SK-N-SH (cell line): Measurements from ENCODE around the gene OTUD1. TPM values are rescaled to one million over a fixed set of nuclear protein-coding genes. Genes with fewer than 3 reads are reported as not detected.

Experiments used
- CTCF ChIA-PET: fragments of 300-600, 350-600 bp; formaldehyde crosslinking; extraction: SDS; loops from one replicate; lab custom pipeline; 2021; lab: Yijun Ruan, JAX
- POLR2A ChIA-PET: fragments of 350-600 bp; sonication (Branson Sonifier 250); formaldehyde crosslinking; extraction: SDS; loops from one replicate; lab custom pipeline; 2020; ENCODE audit warnings: antibody characterized with exemption, inconsistent platforms; lab: Yijun Ruan, JAX
- DNase-seq: peaks from one replicate; pipeline ENCODE4 v3.0.0; 2012
- H2AFZ ChIP-seq: fragments of 200-600 bp; sonication (generic); 2 replicates; pipeline ENCODE4 v1.8.1; 2016; ENCODE audit warnings: antibody characterized with exemption, mild to moderate bottlenecking, low read depth
- H3F3A ChIP-seq: fragments of 200-600 bp; sonication (generic); replicated peaks from 2 replicates; pipeline ENCODE3; 2016; ENCODE audit warnings: antibody characterized with exemption, mild to moderate bottlenecking; ENCODE audit not compliant: insufficient read depth
- H3K27ac ChIP-seq, 2 experiments: fragments of 200-500 bp in 1 of 2; fragments of 200-600 bp in 1 of 2; sonication (Bioruptor generic) in 1 of 2; sonication (generic), shearing (Covaris generic) in 1 of 2; 2 replicates each; pipeline versions ENCODE4 v1.5.1 to v1.6.1; 2014 to 2016; ENCODE audit warnings: low read depth in 2 of 2, inconsistent platforms in 1 of 2, low read length in 1 of 2, mild to moderate bottlenecking in 1 of 2, mixed read lengths in 1 of 2
- H3K27me3 ChIP-seq: fragments of 200-600 bp; sonication (generic), shearing (Covaris generic); 2 replicates; pipeline ENCODE4 v1.6.1; 2016; ENCODE audit warnings: mixed run types; ENCODE audit not compliant: insufficient read depth
- H3K36me3 ChIP-seq, 2 experiments: fragments of 200-500 bp in 1 of 2; fragments of 200-600 bp in 1 of 2; sonication (Bioruptor generic) in 1 of 2; sonication (generic) in 1 of 2; replicated peaks in 1 of 2; 2 replicates each; pipeline versions ENCODE3 to v1.5.1; 2014 to 2016; ENCODE audit warnings: low read length in 1 of 2, mild to moderate bottlenecking in 1 of 2; ENCODE audit not compliant: insufficient read depth in 2 of 2, control insufficient read depth in 1 of 2
- H3K4me1 ChIP-seq, 2 experiments: fragments of 200-500 bp in 1 of 2; fragments of 200-600 bp in 1 of 2; sonication (Bioruptor generic) in 1 of 2; sonication (generic), shearing (Covaris generic) in 1 of 2; 2 replicates each; pipeline versions ENCODE4 v1.5.1 to v1.6.1; 2014 to 2016; ENCODE audit warnings: low read depth in 1 of 2, low read length in 1 of 2, mixed run types in 1 of 2; ENCODE audit not compliant: insufficient read depth in 2 of 2, control insufficient read depth in 1 of 2
- H3K4me2 ChIP-seq: fragments of 200-600 bp; sonication (generic), shearing (Covaris generic); 2 replicates; pipeline ENCODE4 v1.6.1; 2017; ENCODE audit warnings: mixed run types
- H3K4me3 ChIP-seq, 2 experiments: fragments of 200-500 bp in 1 of 2; fragments of 200-600 bp in 1 of 2; sonication (Bioruptor generic) in 1 of 2; sonication (generic), shearing (Covaris generic) in 1 of 2; 2 replicates each; pipeline versions ENCODE4 v1.5.1 to v1.8.1; 2014 to 2016; ENCODE audit warnings: low read depth in 2 of 2, inconsistent platforms in 1 of 2, low read length in 1 of 2, mild to moderate bottlenecking in 1 of 2, mixed read lengths in 1 of 2, moderate library complexity in 1 of 2
- H3K79me2 ChIP-seq: fragments of 200-600 bp; sonication (generic); 2 replicates; pipeline ENCODE4 v1.8.1; 2017; ENCODE audit warnings: mild to moderate bottlenecking; ENCODE audit not compliant: insufficient read depth
- H3K9ac ChIP-seq: fragments of 200-600 bp; sonication (generic); 2 replicates; pipeline ENCODE4 v1.6.1; 2017; ENCODE audit warnings: mixed run types
- H3K9me2 ChIP-seq: fragments of 200-600 bp; sonication (generic); 2 replicates; pipeline ENCODE4 v1.6.1; 2017; ENCODE audit warnings: mixed run types
- H3K9me3 ChIP-seq: fragments of 200-600 bp; sonication (generic); 2 replicates; pipeline ENCODE4 v1.6.1; 2017; ENCODE audit warnings: mixed run types, mild to moderate bottlenecking, moderate library complexity
- H4K20me1 ChIP-seq: fragments of 200-600 bp; sonication (generic); 2 replicates; pipeline ENCODE4 v1.6.1; 2017; ENCODE audit warnings: mild to moderate bottlenecking, mixed run types; ENCODE audit not compliant: insufficient read depth
- FOXJ3 ChIP-seq: sonication (generic); formaldehyde crosslinking; IDR thresholded peaks from 2 replicates; pipeline ENCODE4 v1.5.1; 2020; ENCODE audit warnings: mild to moderate bottlenecking, missing genetic modification reagents
- FOXM1 ChIP-seq: IDR thresholded peaks from 2 replicates; pipeline ENCODE4 v1.4.0; 2012; ENCODE audit warnings: low read depth, mild to moderate bottlenecking
- GATA2 ChIP-seq: sonication (generic); formaldehyde crosslinking; IDR thresholded peaks from 2 replicates; pipeline ENCODE4 v1.5.0; 2020; ENCODE audit warnings: mild to moderate bottlenecking, missing genetic modification reagents
- RAD21 ChIP-seq: IDR thresholded peaks from 2 replicates; pipeline ENCODE4 v1.6.1; 2012; ENCODE audit warnings: mild to moderate bottlenecking, low read length
- REST ChIP-seq: IDR thresholded peaks from 2 replicates; pipeline ENCODE4 v1.6.1; 2012; ENCODE audit warnings: mild to moderate bottlenecking, low read depth, low read length, moderate library complexity
- RXRA ChIP-seq: IDR thresholded peaks from 2 replicates; pipeline ENCODE4 v1.4.0; 2012; ENCODE audit warnings: low read depth, mild to moderate bottlenecking, borderline replicate concordance
- TCF12 ChIP-seq: IDR thresholded peaks from 2 replicates; pipeline ENCODE4 v1.4.0; 2012
- TEAD4 ChIP-seq: IDR thresholded peaks from 2 replicates; pipeline ENCODE4 v1.4.0; 2012; ENCODE audit warnings: mild to moderate bottlenecking, borderline replicate concordance; ENCODE audit not compliant: insufficient read depth
- WGBS: methylation state at CpG from one replicate; pipeline ENCODE4 v1.1.6; 2017; ENCODE audit warnings: low lambda C conversion rate; 5-methylcytosine and 5-hydroxymethylcytosine counted together
- polyA plus RNA-seq, 3 experiments: library from polyadenylated mRNA; depleted of rRNA; stranded (reverse); fragments of >200 nt; gene quantifications; 2 replicates each; pipeline ENCODE4 v1.2.3, GENCODE V29; 2012

OTUD1 gene
- polyA plus RNA-seq, 1 of the 3 experiments (the other 2 are of a cell fraction), result 8.5 TPM

GRCh38 chr10:23395017-23395416 lies 43.9 kb upstream of the OTUD1 start:
- Histone ChIP-seq H3K9me3 (no peaks in the 10 kb centered on the region), H3K36me3 (no peaks in the 10 kb centered on the region), H2AFZ (no peak overlapping the region), H3K4me1 (no peaks in the 10 kb centered on the region), H3K9me2 (no peaks in the 10 kb centered on the region), H3K27ac (no peak overlapping the region), H3K27me3 (no peaks in the 10 kb centered on the region), H3K4me3 (no peak overlapping the region), H3K9ac (no peak overlapping the region), H3F3A (no peaks in the 10 kb centered on the region), H4K20me1 (no peaks in the 10 kb centered on the region), H3K4me2 (no peak overlapping the region), H3K79me2 (no peaks in the 10 kb centered on the region)
- ChIA-PET CTCF (interaction anchor here (1.7 kb wide), 1 partner anchor 237 kb away, joined by 3 read pairs; no protein-coding TSS in a partner anchor), POLR2A (interaction anchor here (0.6 kb wide), 1 partner anchor 9 kb away, joined by 5 read pairs; no protein-coding TSS in a partner anchor)
- DNase-seq, result no peak
- TF ChIP-seq RAD21, result no peak
- WGBS, result 91% methylated on average over 5 of the region's 5 CpGs

- ChIA-PET POLR2A (no interaction called here), CTCF (no interaction called here)
- no peaks in the 10 kb centered on the region for H3K4me1 ChIP-seq
- H2AFZ ChIP-seq, result no peak overlapping the region
- no peaks in the 10 kb centered on the region for H4K20me1 ChIP-seq
- DNase-seq, result no peak
- no peak overlapping the region for H3K9ac ChIP-seq
- H3K4me3 ChIP-seq, result no peak overlapping the region
- H3K9me3 ChIP-seq, result no peaks in the 10 kb centered on the region
- H3K27ac ChIP-seq, result no peak overlapping the region
- no peaks in the 10 kb centered on the region for H3F3A ChIP-seq
- TF ChIP-seq REST, result no peak
- H3K9me2 ChIP-seq, result no peaks in the 10 kb centered on the region
- H3K27me3 ChIP-seq, result no peaks in the 10 kb centered on the region
- no peak overlapping the region for H3K4me2 ChIP-seq
- H3K36me3 ChIP-seq, result no peaks in the 10 kb centered on the region
- H3K79me2 ChIP-seq, result no peaks in the 10 kb centered on the region
- 69% methylated on average over 2 of the region's 2 CpGs for WGBS
These were observed 42.2 kb upstream of the OTUD1 start for GRCh38 chr10:23396695-23397094.

- Histone ChIP-seq H3K27ac (no peak overlapping the region), H3K4me2 (no peak overlapping the region), H3K4me1 (0 out of 4 replicates have a peak, but pooled peaks cover 0 to 6% of the 10 kb centered on the region in 2 experiments), H4K20me1 (no peaks in the 10 kb centered on the region), H2AFZ (no peak overlapping the region), H3K79me2 (no peaks in the 10 kb centered on the region), H3K9me3 (no peaks in the 10 kb centered on the region), H3K4me3 (no peak overlapping the region), H3K9me2 (no peaks in the 10 kb centered on the region), H3K27me3 (no peaks in the 10 kb centered on the region), H3K36me3 (no peaks in the 10 kb centered on the region), H3F3A (no peaks in the 10 kb centered on the region), H3K9ac (no peak overlapping the region)
- TF ChIP-seq RXRA (no peak), FOXJ3 (CRISPR knock-in tag) (no peak), GATA2 (no peak), FOXM1 (no peak), TCF12 (no peak), TEAD4 (no peak)
- DNase-seq, result no peak
- POLR2A ChIA-PET, result no interaction called here
- 79% methylated on average over 7 of the region's 7 CpGs for WGBS
- CTCF ChIA-PET, result no interaction called here
These were observed 39.2 kb upstream of the OTUD1 start for GRCh38 chr10:23399701-23400144.
